A549 (cell line): ENCODE results near the gene TRAPPC12. TPM values are rescaled to one million over a fixed set of nuclear protein-coding genes. Genes with fewer than 3 reads are reported as not detected.

Experiments used
- ATAC-seq, 2 experiments: fragments of 200-7000 bp in 1 of 2; fragments of >200 bp in 1 of 2; cut with Nextera tagmentation in 1 of 2; cut with Tn5 transposase in 1 of 2; 3 replicates each; pipeline versions ENCODE4 v1.8.0 to v1.9.1; 2018 to 2020; ENCODE audit warnings: mild to moderate bottlenecking in 1 of 2, moderate library complexity in 1 of 2
- CTCF ChIA-PET: fragments of 300-600 bp; sonication (Branson Sonifier 250); formaldehyde crosslinking; extraction: SDS; loops from one replicate; lab custom pipeline; 2021; ENCODE audit warnings: antibody characterized with exemption, inconsistent platforms; lab: Yijun Ruan, JAX
- POLR2A ChIA-PET: fragments of 350-600 bp; formaldehyde crosslinking; extraction: SDS; loops from one replicate; lab custom pipeline; 2021; ENCODE audit warnings: antibody characterized with exemption, inconsistent platforms; lab: Yijun Ruan, JAX
- DNase-seq, 2 experiments: peaks; one replicate each; pipeline versions ENCODE4 v3.0.0 to v3.0.0-alpha.2; 2011 to 2016; ENCODE audit warnings: low read depth in 1 of 2, low spot score in 1 of 2
- FAIRE-seq: peaks from 2 replicates; lab custom pipeline; 2011; peaks lifted over from hg19 to GRCh38; lab: Jason Lieb, UNC
- H3K27ac ChIP-seq, 2 experiments: fragments of >200 bp; sonication (Bioruptor Twin); formaldehyde crosslinking; 3 replicates each; pipeline ENCODE4 v1.5.1; 2016 to 2017
- H3K4me1 ChIP-seq: fragments of >200 bp; sonication (Bioruptor Twin); formaldehyde crosslinking; 3 replicates; pipeline ENCODE4 v1.6.1; 2016
- H3K4me2 ChIP-seq: fragments of >200 bp; sonication (Bioruptor Twin); formaldehyde crosslinking; 3 replicates; pipeline ENCODE4 v1.6.1; 2016
- H3K4me3 ChIP-seq: fragments of >200 bp; sonication (Bioruptor Twin); formaldehyde crosslinking; 3 replicates; pipeline ENCODE4 v1.5.1; 2016
- H3K9me3 ChIP-seq: fragments of >200 bp; sonication (Bioruptor Twin); formaldehyde crosslinking; 3 replicates; pipeline ENCODE4 v1.6.1; 2016
- BHLHE40 ChIP-seq: IDR thresholded peaks from 2 replicates; pipeline ENCODE4 v1.6.1; 2012; ENCODE audit warnings: low read depth, low read length, inconsistent platforms
- CHD4 ChIP-seq: fragments of 200-600 bp; sonication (generic); IDR thresholded peaks from 2 replicates; pipeline ENCODE4 v1.6.1; 2016; ENCODE audit warnings: antibody characterized with exemption, mild to moderate bottlenecking, borderline replicate concordance
- EHF ChIP-seq: fragments of 250-450 bp; sonication (Bioruptor Pico); IDR thresholded peaks from 2 replicates; pipeline ENCODE4 v1.5.0; 2020; ENCODE audit warnings: mild to moderate bottlenecking
- EHMT2 ChIP-seq: fragments of 200-600 bp; sonication (generic); IDR thresholded peaks from 2 replicates; pipeline ENCODE4 v1.6.1; 2016; ENCODE audit warnings: antibody characterized with exemption, low read depth, mild to moderate bottlenecking, moderate library complexity
- ELK1 ChIP-seq: fragments of 150-350 bp; IDR thresholded peaks from 2 replicates; pipeline ENCODE4 v1.6.1; 2014; ENCODE audit warnings: low read depth, mild to moderate bottlenecking, low read length
- EP300 ChIP-seq, 2 experiments: fragments of >200 bp; sonication (Bioruptor Twin); formaldehyde crosslinking; IDR thresholded peaks; 2 replicates in 1 of 2; 3 replicates in 1 of 2; pipeline ENCODE4 v1.6.1; 2016 to 2017
- ESRRA ChIP-seq: fragments of 150-350 bp; IDR thresholded peaks from 2 replicates; pipeline ENCODE4 v1.6.1; 2014; ENCODE audit warnings: mild to moderate bottlenecking, low read length, borderline replicate concordance
- FOSB ChIP-seq: fragments of 250-450 bp; sonication (Bioruptor Pico); IDR thresholded peaks from 2 replicates; pipeline ENCODE4 v1.5.0; 2020; ENCODE audit warnings: mild to moderate bottlenecking, moderate library complexity
- FOSL2 ChIP-seq, 2 experiments: fragments of 450-650 bp in 1 of 2; fragments of >200 bp in 1 of 2; sonication (Bioruptor Twin) in 1 of 2; formaldehyde crosslinking; IDR thresholded peaks; 2 replicates each; pipeline versions ENCODE4 v1.5.0 to v1.6.1; 2016 to 2020; ENCODE audit warnings: mild to moderate bottlenecking in 1 of 2, moderate library complexity in 1 of 2
- FOXS1 ChIP-seq: fragments of 250-450 bp; sonication (Bioruptor Pico); IDR thresholded peaks from 2 replicates; pipeline ENCODE4 v1.5.0; 2020; ENCODE audit warnings: mild to moderate bottlenecking, moderate library complexity
- HES2 ChIP-seq: fragments of >200 bp; sonication (Bioruptor Twin); formaldehyde crosslinking; IDR thresholded peaks from 2 replicates; pipeline ENCODE4 v1.6.1; 2016
- HOXA7 ChIP-seq: fragments of 250-450 bp; sonication (Bioruptor Pico); IDR thresholded peaks from 2 replicates; pipeline ENCODE4 v1.5.0; 2020; ENCODE audit warnings: mild to moderate bottlenecking, moderate library complexity
- HOXB13 ChIP-seq: fragments of 250-450 bp; sonication (Bioruptor Pico); IDR thresholded peaks from 2 replicates; pipeline ENCODE4 v1.5.0; 2020; ENCODE audit warnings: low read depth, mild to moderate bottlenecking, moderate library complexity
- JUN ChIP-seq, 2 experiments: fragments of >200 bp; sonication (Bioruptor Twin); formaldehyde crosslinking; IDR thresholded peaks; 2 replicates in 1 of 2; 3 replicates in 1 of 2; pipeline ENCODE4 v1.6.1; 2016 to 2017
- KDM1A ChIP-seq: fragments of 200-600 bp; sonication (generic); IDR thresholded peaks from 2 replicates; pipeline ENCODE4 v1.6.1; 2016; ENCODE audit warnings: low read depth, mild to moderate bottlenecking
- MAFK ChIP-seq: fragments of 450-650 bp; IDR thresholded peaks from 2 replicates; pipeline ENCODE4 v1.6.1; 2014; ENCODE audit not compliant: partially characterized antibody
- MYC ChIP-seq: IDR thresholded peaks from 2 replicates; pipeline ENCODE4 v1.6.1; 2012; ENCODE audit warnings: mild to moderate bottlenecking, inconsistent platforms, low read length, improper control_type of control experiment, borderline replicate concordance
- NFE2L2 ChIP-seq: fragments of 150-350 bp; conservative IDR thresholded peaks from 2 replicates; pipeline ENCODE4 v1.6.1; 2014; ENCODE audit warnings: low read length
- NR3C1 ChIP-seq: fragments of >200 bp; sonication (Bioruptor Twin); formaldehyde crosslinking; IDR thresholded peaks from 3 replicates; pipeline ENCODE4 v1.6.1; 2017
- PHF8 ChIP-seq: fragments of 200-600 bp; sonication (generic); IDR thresholded peaks from 2 replicates; pipeline ENCODE4 v1.6.1; 2016; ENCODE audit warnings: low read depth, mild to moderate bottlenecking, antibody characterized with exemption, moderate library complexity, borderline replicate concordance
- POLR2AphosphoS2 ChIP-seq: conservative IDR thresholded peaks from 2 replicates; pipeline ENCODE4 v1.6.1; 2012; ENCODE audit warnings: low read length, improper control_type of control experiment, inconsistent platforms
- RARB ChIP-seq: fragments of 250-450 bp; sonication (Bioruptor Pico); IDR thresholded peaks from 2 replicates; pipeline ENCODE4 v1.8.0; 2021; ENCODE audit warnings: mild to moderate bottlenecking, moderate library complexity
- RCOR1 ChIP-seq: fragments of 150-350 bp; IDR thresholded peaks from 2 replicates; pipeline ENCODE4 v1.6.1; 2014; ENCODE audit warnings: antibody characterized with exemption, low read length, low read depth
- RNF2 ChIP-seq: fragments of 200-600 bp; sonication (generic); IDR thresholded peaks from 2 replicates; pipeline ENCODE4 v1.6.1; 2016; ENCODE audit warnings: low read depth, mild to moderate bottlenecking, antibody characterized with exemption, moderate library complexity, borderline replicate concordance
- ZC3H11A ChIP-seq: fragments of 450-650 bp; IDR thresholded peaks from 2 replicates; pipeline ENCODE4 v1.6.1; 2014; ENCODE audit warnings: antibody characterized with exemption, mild to moderate bottlenecking
- WGBS: methylation state at CpG from one replicate; pipeline ENCODE4 v1.1.6; 2017; ENCODE audit errors: missing lambda C conversion rate; 5-methylcytosine and 5-hydroxymethylcytosine counted together
- polyA plus RNA-seq, 4 experiments: library from polyadenylated mRNA; depleted of rRNA in 3 of 4; stranded (reverse); fragments of >200 nt; fragmentation: RNase III in 1 of 4; extraction: RNeasy Plus Mini Kit Qiagen cat#74134 plus additional on column Dnase treatment in 1 of 4; gene quantifications; 2 replicates in 3 of 4; 3 replicates in 1 of 4; pipeline ENCODE4 v1.2.3, GENCODE V29; 2011 to 2017
- TF ChIP-seq, protein P1 (sequence below): fragments of >200 bp; sonication (Bioruptor Twin); formaldehyde crosslinking; IDR thresholded peaks from 3 replicates; pipeline ENCODE4 v1.5.1; 2016
- TF ChIP-seq, protein P2 (sequence below): fragments of 200-600 bp; sonication (generic); IDR thresholded peaks from 2 replicates; pipeline ENCODE4 v1.6.1; 2016; ENCODE audit warnings: antibody characterized with exemption, mild to moderate bottlenecking, moderate library complexity

TRAPPC12 gene
- polyA plus RNA-seq, 2 of the 4 experiments (the other 2 are of a cell fraction) = 42.3 to 55.0 TPM

DNA sequence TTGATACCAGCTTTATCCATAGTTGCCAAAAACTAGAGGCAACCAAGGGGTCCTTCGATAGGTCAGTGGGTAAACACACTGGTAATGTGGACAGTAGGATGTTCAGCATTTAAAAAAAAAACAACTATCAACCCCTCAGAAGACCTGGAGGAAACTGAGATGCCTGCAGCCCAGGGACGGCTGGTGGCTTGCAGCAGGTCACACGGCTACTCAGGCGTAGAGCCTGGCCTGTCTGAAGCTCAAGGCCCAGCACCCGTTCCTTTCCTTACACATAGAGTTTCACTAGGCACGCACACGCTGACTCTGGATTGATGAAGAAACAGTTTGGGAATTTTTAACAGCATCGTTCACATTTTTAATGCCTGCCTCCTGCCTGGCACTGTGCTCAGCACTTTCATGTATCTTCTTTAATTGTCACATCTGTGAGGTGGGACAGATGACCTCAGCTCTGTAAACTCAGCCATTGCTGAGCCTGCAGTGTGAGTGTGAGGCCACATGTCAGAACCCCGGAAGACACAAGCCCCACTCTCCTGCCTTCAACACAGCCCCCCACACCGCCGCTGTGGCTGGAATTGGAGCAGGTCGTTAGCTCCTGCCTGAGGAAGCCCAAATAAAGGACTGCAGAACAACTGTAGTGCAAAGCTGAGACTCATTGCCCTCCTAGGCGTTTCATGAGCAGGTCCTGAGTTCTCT, 40.7 kb downstream of the TRAPPC12 start:
- no peak for ATAC-seq
- no peak for DNase-seq
- no peak for FAIRE-seq
- no peak overlapping the region for H3K4me2 ChIP-seq
- H3K4me1 ChIP-seq = no peaks in the 10 kb centered on the region
- TF ChIP-seq NR3C1 = no peak
- no peak for TF ChIP-seq EHMT2
- TF ChIP-seq PHF8 = no peak
- no peak for TF ChIP-seq FOSB
- no peak for TF ChIP-seq FOSL2 (IDR thresholded peaks at IDR 0.05)
- TF ChIP-seq FOSL2 (CRISPR knock-in tag; IDR thresholded peaks at IDR 0.05) = no peak
- TF ChIP-seq RCOR1 = no peak
- no peak for TF ChIP-seq JUN (IDR thresholded peaks at IDR 0.05)
- TF ChIP-seq POLR2AphosphoS2 = no peak
- TF ChIP-seq ELK1 = no peak
- no peak for TF ChIP-seq MAFK
- no peak for TF ChIP-seq HES2
- no peak for TF ChIP-seq CHD4
- TF ChIP-seq EHF (CRISPR knock-in tag) = no peak
- TF ChIP-seq HOXB13 = no peak
- no peak for TF ChIP-seq ZC3H11A
- H3K9me3 ChIP-seq = no peaks in the 10 kb centered on the region
- no peak overlapping the region for H3K4me3 ChIP-seq
- CTCF ChIA-PET = interaction anchor here (0.5 to 0.9 kb wide), 4 partner anchors 9 to 42 kb away, joined by 3 to 4 read pairs (median 3); no protein-coding TSS in a partner anchor
- 87% methylated on average over 13 of the region's 13 CpGs for WGBS
- no peak overlapping the region for H3K27ac ChIP-seq
- POLR2A ChIA-PET = no interaction called here

- no peak overlapping the region for H3K4me3 ChIP-seq
- H3K9me3 ChIP-seq = no peaks in the 10 kb centered on the region
- H3K27ac ChIP-seq = no peak overlapping the region
- ATAC-seq (no peak), FAIRE-seq (no peak), DNase-seq (no peak)
- POLR2A ChIA-PET = no interaction called here
- TF ChIP-seq KDM1A (no peak), RARB (no peak), FOXS1 (no peak), EHMT2 (no peak), NFE2L2 (no peak), MYC (no peak), POLR2AphosphoS2 (no peak), FOSL2 (IDR thresholded peaks at IDR 0.05) (no peak), FOSL2 (CRISPR knock-in tag; IDR thresholded peaks at IDR 0.05) (no peak), BHLHE40 (no peak), RNF2 (no peak), HOXA7 (CRISPR knock-in tag) (no peak), JUN (IDR thresholded peaks at IDR 0.05) (no peak), EHF (CRISPR knock-in tag) (no peak), ESRRA (no peak), EP300 (IDR thresholded peaks at IDR 0.05) (no peak)
- TF ChIP-seq, protein P1, sequence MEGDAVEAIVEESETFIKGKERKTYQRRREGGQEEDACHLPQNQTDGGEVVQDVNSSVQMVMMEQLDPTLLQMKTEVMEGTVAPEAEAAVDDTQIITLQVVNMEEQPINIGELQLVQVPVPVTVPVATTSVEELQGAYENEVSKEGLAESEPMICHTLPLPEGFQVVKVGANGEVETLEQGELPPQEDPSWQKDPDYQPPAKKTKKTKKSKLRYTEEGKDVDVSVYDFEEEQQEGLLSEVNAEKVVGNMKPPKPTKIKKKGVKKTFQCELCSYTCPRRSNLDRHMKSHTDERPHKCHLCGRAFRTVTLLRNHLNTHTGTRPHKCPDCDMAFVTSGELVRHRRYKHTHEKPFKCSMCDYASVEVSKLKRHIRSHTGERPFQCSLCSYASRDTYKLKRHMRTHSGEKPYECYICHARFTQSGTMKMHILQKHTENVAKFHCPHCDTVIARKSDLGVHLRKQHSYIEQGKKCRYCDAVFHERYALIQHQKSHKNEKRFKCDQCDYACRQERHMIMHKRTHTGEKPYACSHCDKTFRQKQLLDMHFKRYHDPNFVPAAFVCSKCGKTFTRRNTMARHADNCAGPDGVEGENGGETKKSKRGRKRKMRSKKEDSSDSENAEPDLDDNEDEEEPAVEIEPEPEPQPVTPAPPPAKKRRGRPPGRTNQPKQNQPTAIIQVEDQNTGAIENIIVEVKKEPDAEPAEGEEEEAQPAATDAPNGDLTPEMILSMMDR = no peak
- TF ChIP-seq, protein P2, sequence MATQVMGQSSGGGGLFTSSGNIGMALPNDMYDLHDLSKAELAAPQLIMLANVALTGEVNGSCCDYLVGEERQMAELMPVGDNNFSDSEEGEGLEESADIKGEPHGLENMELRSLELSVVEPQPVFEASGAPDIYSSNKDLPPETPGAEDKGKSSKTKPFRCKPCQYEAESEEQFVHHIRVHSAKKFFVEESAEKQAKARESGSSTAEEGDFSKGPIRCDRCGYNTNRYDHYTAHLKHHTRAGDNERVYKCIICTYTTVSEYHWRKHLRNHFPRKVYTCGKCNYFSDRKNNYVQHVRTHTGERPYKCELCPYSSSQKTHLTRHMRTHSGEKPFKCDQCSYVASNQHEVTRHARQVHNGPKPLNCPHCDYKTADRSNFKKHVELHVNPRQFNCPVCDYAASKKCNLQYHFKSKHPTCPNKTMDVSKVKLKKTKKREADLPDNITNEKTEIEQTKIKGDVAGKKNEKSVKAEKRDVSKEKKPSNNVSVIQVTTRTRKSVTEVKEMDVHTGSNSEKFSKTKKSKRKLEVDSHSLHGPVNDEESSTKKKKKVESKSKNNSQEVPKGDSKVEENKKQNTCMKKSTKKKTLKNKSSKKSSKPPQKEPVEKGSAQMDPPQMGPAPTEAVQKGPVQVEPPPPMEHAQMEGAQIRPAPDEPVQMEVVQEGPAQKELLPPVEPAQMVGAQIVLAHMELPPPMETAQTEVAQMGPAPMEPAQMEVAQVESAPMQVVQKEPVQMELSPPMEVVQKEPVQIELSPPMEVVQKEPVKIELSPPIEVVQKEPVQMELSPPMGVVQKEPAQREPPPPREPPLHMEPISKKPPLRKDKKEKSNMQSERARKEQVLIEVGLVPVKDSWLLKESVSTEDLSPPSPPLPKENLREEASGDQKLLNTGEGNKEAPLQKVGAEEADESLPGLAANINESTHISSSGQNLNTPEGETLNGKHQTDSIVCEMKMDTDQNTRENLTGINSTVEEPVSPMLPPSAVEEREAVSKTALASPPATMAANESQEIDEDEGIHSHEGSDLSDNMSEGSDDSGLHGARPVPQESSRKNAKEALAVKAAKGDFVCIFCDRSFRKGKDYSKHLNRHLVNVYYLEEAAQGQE = no peak
- CTCF ChIA-PET = interaction anchor here (0.6 to 4.1 kb wide), 5 partner anchors 8 to 231 kb away, joined by 3 to 44 read pairs (median 3); no protein-coding TSS in a partner anchor
- H3K4me2 ChIP-seq = no peak overlapping the region
- WGBS = 84% methylated on average over 14 of the region's 14 CpGs
- no peaks in the 10 kb centered on the region for H3K4me1 ChIP-seq
Observed at GRCh38 chr2:3420769-3421397, 41.4 kb downstream of the TRAPPC12 start.
